NCI-H128 (cell line): ENCODE measurements around the gene MARCKSL1.
"Not testable (repeated sequence)": the region's sequence is repeated elsewhere in the genome, so short reads cannot be mapped to it uniquely, and the experiment has no call there.

Experiments used
- DNase-seq: peaks from one replicate; lab custom pipeline; 2025; ENCODE audit not compliant: unreplicated experiment; lab: John Stamatoyannopoulos, UW

MARCKSL1 gene

DNA sequence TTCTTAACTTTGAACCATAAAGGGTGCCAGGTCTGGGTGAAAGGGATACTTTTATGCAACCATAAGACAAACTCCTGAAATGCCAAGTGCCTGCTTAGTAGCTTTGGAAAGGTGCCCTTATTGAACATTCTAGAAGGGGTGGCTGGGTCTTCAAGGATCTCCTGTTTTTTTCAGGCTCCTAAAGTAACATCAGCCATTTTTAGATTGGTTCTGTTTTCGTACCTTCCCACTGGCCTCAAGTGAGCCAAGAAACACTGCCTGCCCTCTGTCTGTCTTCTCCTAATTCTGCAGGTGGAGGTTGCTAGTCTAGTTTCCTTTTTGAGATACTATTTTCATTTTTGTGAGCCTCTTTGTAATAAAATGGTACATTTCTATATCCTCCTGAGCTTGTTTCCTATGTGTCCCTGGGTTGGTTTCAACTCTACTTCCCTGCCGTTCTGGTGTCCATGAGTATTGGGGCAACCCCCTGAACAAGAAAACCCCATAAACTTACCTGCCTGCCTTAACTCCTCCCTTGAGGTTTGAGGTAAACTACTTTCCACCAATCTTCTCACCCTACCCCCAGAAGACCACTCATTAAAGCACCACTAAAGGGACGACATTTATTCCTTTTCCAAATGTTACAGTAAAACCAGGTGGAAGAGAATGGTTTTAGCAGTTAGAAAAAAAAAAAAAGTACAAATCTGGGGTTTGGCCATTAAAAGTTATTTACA, 2.6 kb downstream of the MARCKSL1 start:
- no peak for DNase-seq

- DNase-seq: no peak
These were observed 3.5 kb downstream of the MARCKSL1 start for GRCh38 chr1:32332290-32333079.

GRCh38 chr1:32331549-32331948, 4.5 kb downstream of the MARCKSL1 start:
- DNase-seq: no peak

GRCh38 chr1:32330558-32331151, 5.4 kb downstream of the MARCKSL1 start:
- no peak for DNase-seq

- DNase-seq: no peak
These were observed 6.0 kb downstream of the MARCKSL1 start for GRCh38 chr1:32329931-32330466.

DNA sequence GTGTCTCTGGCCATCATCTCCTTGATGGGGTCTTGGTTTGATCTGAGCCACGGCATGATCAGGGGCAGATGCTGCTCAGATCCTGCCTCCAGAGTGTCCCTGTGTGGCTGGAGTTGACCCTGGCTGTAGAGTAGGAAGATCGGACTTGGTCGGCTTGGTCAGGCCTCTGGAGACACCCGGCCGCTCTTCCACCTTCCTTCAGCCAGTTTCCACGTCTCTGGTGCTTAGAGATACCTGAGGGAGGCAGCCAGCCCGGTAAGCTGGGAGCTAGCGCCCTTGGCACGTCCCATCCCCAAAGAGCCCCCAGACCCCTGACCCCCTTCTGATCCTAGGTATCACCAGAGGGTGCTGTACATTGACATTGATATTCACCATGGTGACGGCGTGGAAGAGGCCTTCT, 8.8 kb downstream of the MARCKSL1 start:
- DNase-seq: no peak

GRCh38 chr1:32321712-32322291, 14.2 kb downstream of the MARCKSL1 start:
- no peak for DNase-seq

DNA sequence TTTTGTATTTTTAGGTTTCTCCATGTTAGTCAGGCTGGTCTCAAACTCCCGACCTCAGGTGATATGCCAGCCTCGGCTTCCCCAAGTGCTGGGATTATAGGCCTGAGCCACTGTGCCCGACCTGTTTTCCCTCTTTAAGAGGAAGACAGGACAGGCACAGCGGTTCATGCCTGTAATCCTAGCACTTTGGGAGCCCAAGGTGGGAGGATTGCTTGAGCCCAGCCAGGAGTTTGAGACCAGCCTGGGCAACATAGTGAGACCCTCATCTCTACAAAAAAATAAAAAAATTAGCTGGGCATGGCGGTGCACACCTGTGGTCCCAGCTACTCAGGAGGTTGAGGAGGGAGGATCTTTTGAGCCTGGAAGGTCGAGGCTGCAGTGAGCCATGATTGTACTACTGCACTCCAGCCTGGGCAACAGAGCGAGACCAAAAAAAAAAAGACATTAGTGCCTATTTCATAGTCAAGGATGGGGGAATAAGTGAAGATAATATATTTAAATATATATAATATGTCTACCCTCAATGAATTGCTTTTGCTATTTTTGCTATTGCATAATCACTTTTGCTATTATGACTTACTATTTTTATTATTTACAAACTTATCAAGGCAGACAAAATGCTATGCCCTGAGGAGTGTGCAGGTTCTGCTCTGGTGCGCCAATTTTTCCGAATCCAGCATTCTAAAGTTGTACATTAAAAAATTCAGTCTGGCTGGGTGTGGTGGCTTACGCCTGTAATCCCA, 17.7 kb downstream of the MARCKSL1 start:
- DNase-seq: no peak

DNA sequence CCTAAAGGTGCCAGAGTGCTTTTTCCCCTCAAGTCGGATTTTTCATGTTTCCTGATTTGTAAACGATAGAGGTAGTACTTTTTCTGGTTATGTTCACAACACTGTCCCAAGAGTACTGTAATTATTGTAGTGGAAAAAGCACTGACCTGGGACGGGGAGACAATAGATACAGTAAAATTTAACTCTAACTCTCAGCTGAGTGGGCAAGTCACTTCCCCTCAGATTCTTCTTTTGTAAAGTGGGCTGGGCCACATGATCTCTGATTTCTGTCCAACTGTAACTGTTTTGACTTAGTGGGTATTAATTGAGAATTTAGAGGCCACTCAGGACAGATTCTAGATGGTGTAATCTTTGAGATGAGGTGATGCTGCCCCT, 19.1 kb downstream of the MARCKSL1 start:
- DNase-seq: no peak

DNA sequence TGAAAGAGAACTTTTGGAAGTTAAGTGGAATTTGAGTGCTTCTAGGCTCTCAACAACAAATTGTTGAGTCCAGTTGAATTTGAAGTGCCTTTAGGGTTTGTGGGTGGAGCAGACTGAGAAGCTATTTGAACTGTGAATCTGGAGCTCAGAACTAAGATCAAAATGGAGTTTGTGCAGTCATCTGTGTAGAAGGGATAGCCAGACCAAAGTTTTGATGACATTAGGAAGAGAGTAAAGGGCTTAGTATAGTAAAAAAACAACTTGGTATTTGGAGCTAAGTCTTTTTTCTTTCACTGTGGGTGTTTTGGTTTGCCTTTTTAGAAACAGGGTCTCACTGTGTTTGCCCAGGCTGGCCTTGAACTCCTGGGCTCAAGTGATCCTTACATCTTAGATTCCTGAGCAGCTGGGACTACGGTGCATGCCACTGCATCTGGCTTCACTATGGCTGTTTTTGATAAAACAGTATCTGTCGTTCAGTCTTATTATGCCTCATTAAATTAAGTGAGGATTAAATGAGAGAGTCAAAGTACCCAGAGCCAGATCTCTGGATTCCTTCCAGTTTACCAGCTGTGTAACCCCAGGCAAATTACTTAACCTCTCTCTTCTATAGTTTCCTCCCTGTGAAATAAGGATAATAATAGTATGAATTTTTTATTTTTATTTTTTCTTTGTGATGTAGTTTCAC, 24.2 kb downstream of the MARCKSL1 start:
- no peak for DNase-seq

GRCh38 chr1:32309960-32310359, 26.1 kb downstream of the MARCKSL1 start:
- no peak for DNase-seq

GRCh38 chr1:32307324-32307723, 28.7 kb downstream of the MARCKSL1 start:
- no peak for DNase-seq

DNA sequence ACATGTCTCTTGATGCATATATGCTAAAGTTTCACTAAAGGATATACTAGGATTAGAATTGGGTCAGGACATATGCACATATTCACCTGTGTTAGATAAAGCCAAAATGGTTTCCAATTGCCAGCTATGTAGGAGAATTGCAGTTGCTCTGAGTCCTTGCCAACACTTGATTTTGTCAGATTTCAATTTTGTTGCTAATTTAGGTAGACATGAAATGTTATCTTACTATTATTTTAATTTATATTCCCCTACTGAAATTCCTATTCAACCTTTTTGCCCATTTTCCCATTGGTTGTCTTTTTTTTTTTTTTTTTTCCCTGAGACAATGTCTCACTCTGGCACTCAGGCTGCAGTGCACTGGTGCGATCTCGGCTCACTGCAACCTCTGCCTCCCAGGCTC, 30.7 kb downstream of the MARCKSL1 start:
- no peak for DNase-seq

- no peak for DNase-seq
These were observed 31.9 kb downstream of the MARCKSL1 start for GRCh38 chr1:32303997-32304622.

DNA sequence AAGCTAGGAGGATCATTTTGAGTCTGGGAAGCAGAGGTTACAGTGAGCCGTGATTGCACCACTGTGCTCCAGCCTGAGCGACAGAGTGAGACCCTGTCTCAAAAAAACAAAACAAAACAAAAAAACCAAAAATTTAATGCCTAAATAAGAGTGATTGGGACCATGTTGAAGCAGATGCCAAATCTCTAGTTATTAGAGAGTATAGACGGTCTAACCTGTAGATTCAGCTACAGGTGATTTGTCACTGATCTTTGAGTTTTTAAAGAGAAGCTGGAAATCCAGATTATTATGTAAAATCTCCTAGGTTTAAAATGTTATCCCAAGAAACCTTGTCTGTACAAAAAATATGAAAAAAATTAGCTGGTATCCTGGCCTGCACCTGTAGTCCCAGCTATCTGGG, 32.7 kb downstream of the MARCKSL1 start:
- no peak for DNase-seq

- no peak for DNase-seq
These were observed 36.7 kb downstream of the MARCKSL1 start for GRCh38 chr1:32299327-32299726.

DNA sequence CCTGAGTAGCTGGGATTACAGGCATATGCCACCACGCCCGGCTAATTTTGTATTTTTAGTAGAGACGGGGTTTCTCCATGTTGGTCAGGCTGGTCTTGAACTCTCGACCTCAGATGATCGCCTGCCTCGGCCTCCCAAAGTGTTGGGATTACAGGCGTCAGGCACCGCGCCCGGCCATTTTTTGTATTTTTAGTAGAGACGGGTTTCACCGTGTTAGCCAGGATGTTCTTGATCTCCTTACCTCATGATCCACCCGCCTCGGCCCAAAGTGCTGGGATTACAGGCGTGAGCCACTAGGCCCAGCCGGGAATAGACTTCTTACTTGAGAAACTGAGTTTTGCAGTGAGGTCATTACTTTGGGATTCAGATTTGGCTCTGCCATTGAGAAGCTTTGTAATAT, 37.8 kb downstream of the MARCKSL1 start:
- not testable (repeated sequence) for DNase-seq

- DNase-seq: peak; percentile 82
These were observed 44.1 kb downstream of the MARCKSL1 start, which contains the start of gene HDAC1 for GRCh38 chr1:32291708-32292538. TSS of gene HDAC1 (plus strand) at chr1:32292083. CDS start at chr1:32292170, 87 bp downstream.
